Esophagus squamous epithelium (tissue), 5 donors: ENCODE measurements around the gene CAND2. TPM values are rescaled to one million over a fixed set of nuclear protein-coding genes. Genes with fewer than 3 reads are reported as not detected.

Experiments
- DNase-seq: peaks from one replicate; lab custom pipeline; 2025; lab: John Stamatoyannopoulos, UW
- H3K27ac ChIP-seq, 4 donors: fragments of 200-600 bp; sonication (generic); one replicate each; pipeline ENCODE4 v1.5.1; 2016 to 2019; ENCODE audit warnings: mild to moderate bottlenecking in 1 of 4
- H3K27me3 ChIP-seq, 4 donors: fragments of 200-600 bp; sonication (generic); 1 replicate in 3 of 4; 2 replicates in 1 of 4; pipeline versions ENCODE4 v1.5.1 to v1.6.0; 2017 to 2021; ENCODE audit warnings: antibody characterized with exemption in 1 of 4
- H3K36me3 ChIP-seq, 3 donors: fragments of 200-600 bp; sonication (generic); one replicate each; pipeline ENCODE4 v1.5.1; 2016 to 2019
- H3K4me1 ChIP-seq, 3 donors: fragments of 200-600 bp; sonication (generic); one replicate each; pipeline ENCODE4 v1.5.1; 2017 to 2019
- H3K4me3 ChIP-seq, 4 donors: fragments of 200-600 bp; sonication (generic); 1 replicate in 3 of 4; 2 replicates in 1 of 4; pipeline ENCODE4 v1.5.1; 2016 to 2019; ENCODE audit warnings: mild to moderate bottlenecking in 2 of 4, moderate library complexity in 1 of 4
- H3K9me3 ChIP-seq, 3 donors: fragments of 200-600 bp; sonication (generic); one replicate each; pipeline ENCODE4 v1.5.1; 2016 to 2019
- POLR2A ChIP-seq, 4 donors: fragments of 450-650 bp; IDR thresholded peaks; one replicate each; pipeline ENCODE4 v1.6.1; 2017; ENCODE audit warnings: antibody characterized with exemption in 4 of 4, mild to moderate bottlenecking in 4 of 4, moderate library complexity in 3 of 4
- WGBS, 2 donors: methylation state at CpG; one replicate each; pipeline ENCODE4 v1.1.5; 2018; 5-methylcytosine and 5-hydroxymethylcytosine counted together
- intact Hi-C: fragments of 100-400 bp; cut with DNase I; formaldehyde crosslinking; loops from one replicate; pipeline ENCODE4 v1.15.0; 2022
- total RNA-seq, 4 donors: library from RNA; depleted of rRNA; stranded (reverse); fragments of >200 nt; gene quantifications; one replicate each; pipeline ENCODE4 v1.1.0, GENCODE V29; 2016
- TF ChIP-seq, protein P1 (sequence below), 6 experiments: fragments of 450-650 bp in 4 of 6; fragments of 200-600 bp in 2 of 6; sonication (generic) in 2 of 6; IDR thresholded peaks; one replicate each; pipeline ENCODE4 v1.5.1; 2016 to 2019; ENCODE audit warnings: antibody characterized with exemption in 6 of 6, mild to moderate bottlenecking in 4 of 6, moderate library complexity in 4 of 6
- donor health status: DM: yes; HTN: yes; CAD: no.

Gene CAND2
- total RNA-seq, 4 donors from 2014 or later, result 0.61 to 1.7 (median 0.91) TPM

DNA sequence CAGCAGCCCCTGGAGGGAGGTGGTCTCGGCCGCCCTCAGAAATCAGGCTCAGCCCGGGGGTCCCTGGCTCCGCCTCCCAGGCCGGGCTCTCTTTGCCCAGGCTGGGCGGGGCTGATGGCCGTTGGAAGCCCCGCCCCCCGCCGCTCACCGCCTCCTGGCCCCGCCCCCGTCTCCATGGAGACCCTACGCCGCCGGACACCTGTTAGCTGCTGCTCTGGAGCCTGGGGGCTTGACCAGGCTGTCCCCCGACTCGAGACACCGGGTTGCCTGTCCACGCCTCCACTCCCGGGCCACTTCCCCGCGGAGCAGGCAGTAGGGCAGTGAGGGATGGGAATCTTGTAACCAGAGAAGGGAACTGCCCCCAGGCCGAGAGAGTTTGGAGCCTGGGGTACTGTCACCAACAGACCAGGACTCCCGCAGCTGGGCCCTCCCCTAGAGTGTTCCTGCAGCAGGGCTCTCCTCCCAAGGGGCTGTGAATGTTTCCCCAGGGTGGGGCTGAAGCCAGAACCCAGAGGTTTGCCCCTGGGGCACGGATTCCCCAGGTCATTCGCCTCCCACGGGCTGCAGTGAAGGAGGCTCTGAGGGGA, 72.6 kb downstream of the CAND2 start:
- H3K4me1 ChIP-seq, result peaks cover 0 to 15% (median 7%) of the 10 kb centered on the region in 3 donors
- H3K36me3 ChIP-seq, result no peaks in the 10 kb centered on the region
- H3K27ac ChIP-seq, result no peak overlapping the region
- DNase-seq, result no peak
- H3K9me3 ChIP-seq, result peaks cover 0 to 12% (median 8%) of the 10 kb centered on the region in 3 donors
- intact Hi-C loops, result no loop called here
- 62% methylated on average over 3 of the region's 28 CpGs; no CpG with 5 or more reads in 1 of the 2 donors for WGBS, 2 donors
- peaks cover 0 to 19% (median 0%) of the 10 kb centered on the region in 4 donors for H3K27me3 ChIP-seq
- H3K4me3 ChIP-seq, result peak overlapping the region in 2 of 4 donors; percentile 18 to 39
- TF ChIP-seq POLR2A (IDR thresholded peaks at IDR 0.05), result no peak
- TF ChIP-seq, protein P1, sequence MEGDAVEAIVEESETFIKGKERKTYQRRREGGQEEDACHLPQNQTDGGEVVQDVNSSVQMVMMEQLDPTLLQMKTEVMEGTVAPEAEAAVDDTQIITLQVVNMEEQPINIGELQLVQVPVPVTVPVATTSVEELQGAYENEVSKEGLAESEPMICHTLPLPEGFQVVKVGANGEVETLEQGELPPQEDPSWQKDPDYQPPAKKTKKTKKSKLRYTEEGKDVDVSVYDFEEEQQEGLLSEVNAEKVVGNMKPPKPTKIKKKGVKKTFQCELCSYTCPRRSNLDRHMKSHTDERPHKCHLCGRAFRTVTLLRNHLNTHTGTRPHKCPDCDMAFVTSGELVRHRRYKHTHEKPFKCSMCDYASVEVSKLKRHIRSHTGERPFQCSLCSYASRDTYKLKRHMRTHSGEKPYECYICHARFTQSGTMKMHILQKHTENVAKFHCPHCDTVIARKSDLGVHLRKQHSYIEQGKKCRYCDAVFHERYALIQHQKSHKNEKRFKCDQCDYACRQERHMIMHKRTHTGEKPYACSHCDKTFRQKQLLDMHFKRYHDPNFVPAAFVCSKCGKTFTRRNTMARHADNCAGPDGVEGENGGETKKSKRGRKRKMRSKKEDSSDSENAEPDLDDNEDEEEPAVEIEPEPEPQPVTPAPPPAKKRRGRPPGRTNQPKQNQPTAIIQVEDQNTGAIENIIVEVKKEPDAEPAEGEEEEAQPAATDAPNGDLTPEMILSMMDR (IDR thresholded peaks at IDR 0.05), result no peak

DNA sequence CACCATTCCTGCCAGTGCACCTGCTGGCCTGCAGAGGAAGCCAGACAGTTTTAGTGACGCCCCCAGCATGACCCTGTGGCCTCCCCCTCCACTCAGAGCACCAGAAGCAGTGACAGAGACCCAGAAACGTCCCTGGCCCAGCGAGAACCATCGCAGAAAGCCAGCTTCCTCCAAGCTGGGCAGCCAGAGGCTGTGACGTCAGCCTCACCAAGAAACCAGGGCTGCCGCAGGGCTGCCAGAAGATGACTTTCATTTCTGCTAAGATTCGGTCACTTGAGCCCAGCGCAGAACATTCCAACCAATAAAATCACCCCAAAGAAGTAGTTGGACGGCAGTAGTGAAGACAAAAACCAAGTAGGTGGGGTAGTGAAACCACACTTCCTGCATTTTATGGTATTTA, 74.5 kb downstream of the CAND2 start:
- Histone ChIP-seq H3K27ac (no peak overlapping the region), H3K27me3 (peaks cover 0 to 28% (median 0%) of the 10 kb centered on the region in 4 donors), H3K4me1 (peaks cover under 1 to 19% (median 7%) of the 10 kb centered on the region in 3 donors), H3K36me3 (no peaks in the 10 kb centered on the region), H3K4me3 (no peak overlapping the region), H3K9me3 (peaks cover 0 to 2% (median 0%) of the 10 kb centered on the region in 3 donors)
- no peak for DNase-seq
- 60 to 68% methylated on average over 6 to 7 of the region's 9 CpGs for WGBS, 2 donors
- no peak for TF ChIP-seq POLR2A (IDR thresholded peaks at IDR 0.05)
- TF ChIP-seq, protein P1 (IDR thresholded peaks at IDR 0.05), result no peak
- intact Hi-C loops, result loop anchor here (10.0 kb wide), 1 partner anchor 114 kb away; no protein-coding TSS in a partner anchor

DNA sequence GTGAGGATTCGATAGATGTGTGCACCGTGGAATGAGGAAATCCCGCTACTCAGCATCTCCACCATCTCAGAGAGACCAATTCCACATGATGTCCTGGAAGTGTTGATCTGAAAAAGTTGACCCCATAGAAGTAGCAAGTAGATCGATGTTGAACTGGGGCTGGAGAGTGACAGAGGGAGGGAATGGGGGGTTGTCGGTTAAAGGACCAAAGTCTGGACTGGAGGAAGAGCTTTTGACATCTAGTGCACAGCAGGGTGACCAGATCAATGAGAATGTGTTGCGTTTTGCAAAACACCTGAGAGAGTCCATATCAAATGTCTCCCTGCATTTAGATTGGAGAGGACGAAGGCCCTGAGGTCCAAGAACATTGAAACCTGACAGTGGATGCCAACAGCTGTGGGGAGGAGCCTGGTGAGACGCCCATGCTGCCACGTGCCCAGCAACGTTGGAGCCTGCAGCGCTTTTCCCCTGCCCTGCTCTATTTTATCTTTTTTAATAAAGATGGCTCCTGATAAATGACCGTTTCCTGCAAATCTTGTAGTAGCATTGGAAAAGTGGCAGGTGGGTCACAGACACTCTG, 75.0 kb downstream of the CAND2 start:
- Histone ChIP-seq H3K4me3 (no peak overlapping the region), H3K4me1 (peaks cover 6 to 24% (median 11%) of the 10 kb centered on the region in 3 donors), H3K9me3 (no peaks in the 10 kb centered on the region), H3K36me3 (no peaks in the 10 kb centered on the region), H3K27ac (no peak overlapping the region), H3K27me3 (peaks cover 0 to 34% (median 0%) of the 10 kb centered on the region in 4 donors)
- intact Hi-C loops, result loop anchor here (10.0 kb wide), 1 partner anchor 113 kb away; no protein-coding TSS in a partner anchor
- no peak for TF ChIP-seq POLR2A (IDR thresholded peaks at IDR 0.05)
- TF ChIP-seq, protein P1 (IDR thresholded peaks at IDR 0.05), result no peak
- 70 to 73% methylated on average over 9 to 10 of the region's 12 CpGs for WGBS, 2 donors
- DNase-seq, result no peak

DNA sequence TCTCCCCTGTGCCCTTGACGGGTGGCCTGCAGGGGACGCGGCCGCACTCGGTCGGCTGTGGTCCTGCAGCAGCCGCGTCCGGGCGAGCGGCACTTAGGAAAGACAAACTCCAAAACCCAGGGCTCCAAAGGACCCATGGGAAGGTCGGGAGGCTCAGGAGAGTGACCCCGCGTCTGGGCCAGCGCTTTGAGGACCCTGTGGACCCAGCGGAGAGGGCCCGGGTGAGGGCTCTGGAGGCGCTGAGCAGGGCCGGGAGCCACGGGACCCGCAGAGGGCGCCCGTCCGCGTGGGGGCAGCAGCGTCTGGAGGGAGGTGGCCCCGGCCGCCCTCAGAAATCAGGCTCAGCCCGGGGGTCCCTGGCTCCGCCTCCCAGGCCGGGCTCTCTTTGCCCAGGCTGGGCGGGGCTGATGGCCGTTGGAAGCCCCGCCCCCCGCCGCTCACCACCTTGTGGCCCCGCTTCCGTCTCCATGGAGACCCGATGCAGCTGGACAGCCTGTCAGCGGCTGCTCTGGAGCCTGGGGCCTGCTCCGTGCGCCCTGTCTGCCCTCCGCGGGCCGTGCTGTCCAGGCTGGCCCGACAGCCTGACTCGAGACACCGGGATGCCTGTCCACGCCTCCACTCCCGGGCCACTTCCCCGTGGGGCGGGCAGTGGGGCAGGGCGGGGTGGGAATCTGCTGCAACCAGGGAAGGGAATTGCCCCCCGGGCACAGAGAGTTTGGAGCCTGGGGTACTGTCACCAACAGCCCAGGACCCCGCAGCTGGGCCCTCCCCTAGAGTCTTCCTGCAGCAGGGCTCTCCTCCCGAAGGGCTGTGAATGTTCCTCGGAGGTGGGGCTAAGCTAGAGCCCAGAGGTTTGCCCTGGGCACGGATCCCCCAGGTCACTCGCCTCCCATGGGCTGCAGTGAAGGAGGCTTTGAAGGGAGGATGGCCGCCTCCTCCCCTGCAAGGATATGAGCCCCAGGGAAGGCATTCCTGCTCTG, 79.7 kb downstream of the CAND2 start:
- no peak for TF ChIP-seq POLR2A (IDR thresholded peaks at IDR 0.05)
- TF ChIP-seq, protein P1 (IDR thresholded peaks at IDR 0.05), result peak in 2 of 6 experiments; percentile 6 to 22
- H3K4me3 ChIP-seq, result peak overlapping the region in 3 of 4 donors; percentile 19 to 57 (median 34)
- peaks cover 4 to 12% (median 6%) of the 10 kb centered on the region in 3 donors for H3K4me1 ChIP-seq
- peaks cover 0 to 19% (median 0%) of the 10 kb centered on the region in 4 donors for H3K27me3 ChIP-seq
- DNase-seq, result no peak
- 79% methylated on average over 8 of the region's 60 CpGs; no CpG with 5 or more reads in 1 of the 2 donors for WGBS, 2 donors
- H3K27ac ChIP-seq, result no peak overlapping the region
- intact Hi-C loops, result loop anchor here (10.0 kb wide), 1 partner anchor 109 kb away; no protein-coding TSS in a partner anchor
- H3K9me3 ChIP-seq, result no peaks in the 10 kb centered on the region
- H3K36me3 ChIP-seq, result no peaks in the 10 kb centered on the region
